Progenitor cell of endocrine pancreas (in vitro differentiated cells): ENCODE measurements around the gene BMPR1A. TPM values are rescaled to one million over a fixed set of nuclear protein-coding genes. Genes with fewer than 3 reads are reported as not detected.

Experiments used
- DNase-seq: peaks from one replicate; pipeline ENCODE4 v3.0.0; 2021; ENCODE audit warnings: low spot score; ENCODE audit not compliant: unreplicated experiment
- H3K27ac Mint-ChIP-seq: 2 replicates; pipeline ENCODE4 v1.8.0; 2021; ENCODE audit warnings: mild to moderate bottlenecking, moderate library complexity, mixed read lengths
- H3K27me3 Mint-ChIP-seq: 2 replicates; pipeline ENCODE4 v1.8.0; 2021; ENCODE audit warnings: mixed read lengths
- H3K36me3 Mint-ChIP-seq: 2 replicates; pipeline ENCODE4 v1.8.0; 2022; ENCODE audit warnings: mixed read lengths; ENCODE audit not compliant: insufficient read depth
- H3K4me1 Mint-ChIP-seq: 2 replicates; pipeline ENCODE4 v1.8.0; 2021; ENCODE audit warnings: low read depth, mixed read lengths
- H3K4me3 Mint-ChIP-seq: 2 replicates; pipeline ENCODE4 v1.8.0; 2021; ENCODE audit warnings: low read depth, mild to moderate bottlenecking, moderate library complexity, mixed read lengths
- H3K9me3 Mint-ChIP-seq: 2 replicates; pipeline ENCODE4 v1.8.0; 2021; ENCODE audit warnings: low read depth, mixed read lengths
- CTCF ChIP-seq: fragments of 200-600 bp; sonication (generic); IDR thresholded peaks from one replicate; pipeline ENCODE4 v1.5.0; 2021; ENCODE audit warnings: antibody characterized with exemption, mild to moderate bottlenecking; ENCODE audit not compliant: unreplicated experiment
- total RNA-seq: library from RNA; stranded (reverse); gene quantifications from 2 replicates; pipeline ENCODE4 v1.2.1, GENCODE V29; 2021

BMPR1A gene
- total RNA-seq, 1 donor from 2014 or later: 89.7 TPM

- Mint-ChIP-seq H3K27me3 (no peaks in the 10 kb centered on the region), H3K9me3 (no peaks in the 10 kb centered on the region), H3K36me3 (peaks cover 5% of the 10 kb centered on the region), H3K27ac (peak overlapping the region; percentile 89), H3K4me1 (peaks cover 44% of the 10 kb centered on the region), H3K4me3 (no peak overlapping the region)
- no peak for DNase-seq
- TF ChIP-seq CTCF: no peak
Measured at GRCh38 chr10:86868353-86868752, 111.9 kb downstream of the BMPR1A start.

GRCh38 chr10:86870679-86871078, 114.3 kb downstream of the BMPR1A start:
- no peaks in the 10 kb centered on the region for H3K9me3 Mint-ChIP-seq
- H3K27me3 Mint-ChIP-seq: no peaks in the 10 kb centered on the region
- H3K27ac Mint-ChIP-seq: no peak overlapping the region
- no peak for DNase-seq
- no peak for TF ChIP-seq CTCF
- H3K4me1 Mint-ChIP-seq: peaks cover 22% of the 10 kb centered on the region
- H3K4me3 Mint-ChIP-seq: no peak overlapping the region
- H3K36me3 Mint-ChIP-seq: peaks cover 3% of the 10 kb centered on the region

GRCh38 chr10:86871563-86872183, 115.3 kb downstream of the BMPR1A start:
- peaks cover 3% of the 10 kb centered on the region for H3K36me3 Mint-ChIP-seq
- DNase-seq: no peak
- H3K27me3 Mint-ChIP-seq: no peaks in the 10 kb centered on the region
- H3K9me3 Mint-ChIP-seq: no peaks in the 10 kb centered on the region
- peaks cover 21% of the 10 kb centered on the region for H3K4me1 Mint-ChIP-seq
- TF ChIP-seq CTCF: no peak
- H3K27ac Mint-ChIP-seq: no peak overlapping the region
- H3K4me3 Mint-ChIP-seq: no peak overlapping the region

- Mint-ChIP-seq H3K4me3 (no peak overlapping the region), H3K4me1 (peaks cover 19% of the 10 kb centered on the region), H3K9me3 (no peaks in the 10 kb centered on the region), H3K27me3 (no peaks in the 10 kb centered on the region), H3K36me3 (peaks cover 5% of the 10 kb centered on the region), H3K27ac (peak overlapping the region; percentile 39)
- TF ChIP-seq CTCF: no peak
- no peak for DNase-seq
Measured at GRCh38 chr10:86872757-86873156, 116.3 kb downstream of the BMPR1A start.

GRCh38 chr10:86876748-86877147, 120.3 kb downstream of the BMPR1A start:
- H3K36me3 Mint-ChIP-seq: peaks cover 3% of the 10 kb centered on the region

More at GRCh38 chr10:86876748-86877147, 120.3 kb downstream of the BMPR1A start:
- no peak for TF ChIP-seq CTCF
- no peak for DNase-seq
- H3K27me3 Mint-ChIP-seq: no peaks in the 10 kb centered on the region
- H3K27ac Mint-ChIP-seq: no peak overlapping the region
- H3K4me1 Mint-ChIP-seq: peaks cover 13% of the 10 kb centered on the region
- no peak overlapping the region for H3K4me3 Mint-ChIP-seq
- no peaks in the 10 kb centered on the region for H3K9me3 Mint-ChIP-seq
